Measurements from ENCODE around the gene SPRED1. TPM values are rescaled to one million over a fixed set of nuclear protein-coding genes. Genes with fewer than 3 reads are reported as not detected.

Gene SPRED1
- 10 to 100 TPM; 28.0 to 56.5 (median 31.4) TPM for polyA plus RNA-seq (ENCODE audit: insufficient read length in 10 of 10)
- long read RNA-seq, donor 1, full-length matches to known transcripts, result 9 of 14 reads
- long read RNA-seq, donor 1, partial matches to known transcripts, result 5 of 14 reads
- long read RNA-seq, donor 1, other reads (novel, unspliced or antisense), result 0 of 14 reads
- long read RNA-seq, donor 2, full-length matches to known transcripts, result 8 of 8 reads
- long read RNA-seq, donor 2, partial matches to known transcripts, result 0 of 8 reads
- long read RNA-seq, donor 2, other reads (novel, unspliced or antisense), result 0 of 8 reads
- long read RNA-seq, donor 3, result 0 reads
- long read RNA-seq, donor 4, full-length matches to known transcripts, result 6 of 6 reads
- long read RNA-seq, donor 4, partial matches to known transcripts, result 0 of 6 reads
- long read RNA-seq, donor 4, other reads (novel, unspliced or antisense), result 0 of 6 reads
- long read RNA-seq, donor 5, full-length matches to known transcripts, result 10 of 18 reads
- long read RNA-seq, donor 5, partial matches to known transcripts, result 8 of 18 reads
- long read RNA-seq, donor 5, other reads (novel, unspliced or antisense), result 0 of 18 reads
- long read RNA-seq, donor 6, full-length matches to known transcripts, result 7 of 7 reads
- long read RNA-seq, donor 6, partial matches to known transcripts, result 0 of 7 reads
- long read RNA-seq, donor 6, other reads (novel, unspliced or antisense), result 0 of 7 reads
- long read RNA-seq, donor 7, full-length matches to known transcripts, result 9 of 9 reads
- long read RNA-seq, donor 7, partial matches to known transcripts, result 0 of 9 reads
- long read RNA-seq, donor 7, other reads (novel, unspliced or antisense), result 0 of 9 reads
- long read RNA-seq, donor 8, full-length matches to known transcripts, result 5 of 5 reads
- long read RNA-seq, donor 8, partial matches to known transcripts, result 0 of 5 reads
- long read RNA-seq, donor 8, other reads (novel, unspliced or antisense), result 0 of 5 reads
- long read RNA-seq, donor 9, full-length matches to known transcripts, result 2 of 2 reads
- long read RNA-seq, donor 9, partial matches to known transcripts, result 0 of 2 reads
- long read RNA-seq, donor 9, other reads (novel, unspliced or antisense), result 0 of 2 reads

DNA sequence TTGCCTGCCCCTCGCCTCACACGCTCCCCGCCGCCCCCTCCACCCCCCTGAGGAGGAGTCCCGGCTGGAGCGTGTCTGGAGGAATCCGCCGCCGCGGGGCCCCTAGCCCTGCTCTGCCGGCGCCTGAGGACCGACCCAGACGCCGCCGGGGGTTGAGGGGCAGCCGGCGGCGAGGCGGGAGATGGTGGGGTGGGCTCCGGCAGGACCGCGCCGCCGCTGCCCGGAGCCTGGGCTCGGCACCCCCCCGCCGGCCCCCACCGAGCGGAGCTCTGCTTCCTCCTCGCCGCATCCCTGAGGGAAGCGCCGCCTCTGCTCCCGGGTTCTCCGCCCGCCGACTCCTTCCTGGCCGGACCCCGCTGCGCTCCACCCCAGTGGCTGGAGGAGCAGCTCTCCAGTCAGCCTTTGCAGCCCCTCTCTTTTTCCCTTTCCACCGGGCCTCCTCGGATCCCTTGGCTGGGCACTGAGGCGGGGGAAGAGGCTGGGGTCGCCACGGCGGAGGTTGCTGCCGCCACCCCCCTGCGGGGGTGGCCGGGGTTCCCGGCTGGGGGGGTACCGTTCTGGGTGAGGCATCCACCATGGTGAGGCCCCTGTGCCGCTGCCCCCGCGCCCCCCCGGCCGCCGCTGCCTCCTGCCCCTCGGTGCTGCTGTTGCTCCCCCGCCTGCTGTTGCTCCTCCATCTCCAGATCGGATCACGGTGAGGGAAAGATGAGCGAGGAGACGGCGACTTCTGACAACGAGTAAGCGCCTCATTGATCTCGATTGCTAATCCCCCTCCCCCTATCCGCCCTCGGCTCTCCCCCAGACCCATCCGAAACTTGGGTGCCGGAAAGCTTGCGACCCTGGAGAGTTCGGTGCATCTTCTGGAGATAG is at the start of gene SPRED1:
Gene SPRED1 (plus strand): TSS at position 356 of the 870 bp plus-strand sequence. CDS start 350 bp downstream, at position 706.
- DNase-seq, result peak in 2 of 3 donors; percentile 78 to 95

DNA sequence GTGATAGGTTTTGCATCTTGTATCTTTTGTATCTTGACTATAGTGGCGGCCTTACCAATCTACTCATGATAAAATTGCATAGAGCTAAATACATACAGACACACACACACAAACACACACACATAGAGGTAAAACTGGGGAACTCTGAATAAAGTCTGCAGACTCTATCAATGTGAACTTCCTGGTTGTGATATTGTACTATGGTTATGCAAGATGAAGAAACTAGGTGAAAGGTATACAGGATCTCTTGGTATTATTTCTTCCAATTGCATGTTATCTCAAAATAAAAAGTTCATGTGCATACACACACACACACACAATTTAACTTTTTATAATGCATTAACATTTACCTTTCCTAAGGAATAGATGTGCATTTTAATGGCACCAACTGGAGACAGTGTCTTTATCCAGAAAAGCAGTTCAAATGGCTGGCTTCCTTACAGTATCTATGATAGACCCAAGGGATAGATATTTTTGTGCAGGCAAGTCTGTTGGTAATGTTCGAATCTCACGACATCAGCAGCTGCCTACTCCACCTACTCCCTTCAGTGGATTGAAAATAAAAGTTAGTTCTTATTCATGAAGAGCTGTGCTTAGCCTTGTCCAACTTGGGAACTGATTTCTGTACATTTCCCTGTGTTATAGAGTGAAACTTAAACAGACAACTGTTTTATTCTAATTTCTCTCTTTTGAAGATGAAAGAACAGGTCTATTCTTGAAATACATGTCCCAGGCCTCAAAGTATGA is 46.9 kb upstream of the SPRED1 start:
- DNase-seq, result peak in 1 of 3 donors; percentile 61

DNA sequence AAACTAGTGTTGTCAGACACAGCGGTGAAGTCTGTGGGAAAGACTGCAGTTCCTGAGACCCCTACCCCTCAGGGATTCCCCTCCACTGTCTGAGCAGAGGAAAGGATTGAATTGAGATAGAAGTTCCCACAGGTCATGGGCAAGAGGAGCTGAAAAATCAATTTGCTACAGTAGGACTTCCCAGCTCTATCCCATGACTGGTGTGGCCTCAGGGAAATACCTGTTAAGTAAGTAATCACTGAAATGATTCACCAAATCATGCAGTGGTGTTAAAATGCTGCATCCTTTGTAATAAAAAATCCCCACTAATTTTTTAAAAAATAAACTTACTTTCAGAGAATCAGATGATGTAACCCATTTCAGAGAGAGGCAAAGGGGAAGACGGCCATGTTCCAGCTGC is 45.0 kb upstream of the SPRED1 start:
- DNase-seq, result no peak

DNA sequence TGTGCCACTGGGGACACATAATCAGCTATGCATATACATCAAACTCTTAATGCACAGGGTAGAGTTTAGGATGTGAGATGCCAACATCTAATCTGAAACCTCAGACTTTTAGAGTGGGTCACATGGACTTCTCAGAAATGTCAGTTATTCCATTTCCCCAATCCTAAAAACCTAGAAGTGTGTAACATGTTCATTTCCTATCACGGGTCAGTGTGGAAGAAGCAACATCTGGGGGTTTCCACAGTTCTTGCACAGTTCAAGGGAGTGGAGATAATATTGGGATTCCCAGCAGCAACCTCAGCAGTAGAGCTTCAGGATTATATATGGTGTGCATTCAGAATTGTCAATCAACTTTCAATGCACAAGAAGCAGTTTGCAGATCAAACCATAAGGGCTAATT is 44.4 kb upstream of the SPRED1 start:
- no peak for DNase-seq

DNA sequence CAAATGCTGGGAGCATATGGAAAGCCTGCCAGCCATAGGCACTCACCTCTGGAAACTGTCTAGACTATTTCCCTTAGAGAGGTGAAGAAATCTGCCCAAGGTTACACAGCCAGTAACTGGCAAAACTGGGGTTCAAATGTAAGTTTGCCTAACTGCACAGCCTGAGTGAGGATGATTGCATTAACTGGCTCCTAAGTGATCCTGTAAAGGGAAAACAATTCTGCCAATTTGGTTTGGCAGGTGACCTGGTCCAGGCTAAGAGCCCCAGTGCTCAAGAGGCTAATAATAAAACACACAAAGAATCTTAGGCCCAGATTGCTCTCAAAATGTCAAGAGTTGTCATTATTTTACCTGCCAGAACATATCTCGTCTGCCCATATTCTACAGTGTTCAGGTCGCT is 43.9 kb upstream of the SPRED1 start:
- DNase-seq, result no peak

DNA sequence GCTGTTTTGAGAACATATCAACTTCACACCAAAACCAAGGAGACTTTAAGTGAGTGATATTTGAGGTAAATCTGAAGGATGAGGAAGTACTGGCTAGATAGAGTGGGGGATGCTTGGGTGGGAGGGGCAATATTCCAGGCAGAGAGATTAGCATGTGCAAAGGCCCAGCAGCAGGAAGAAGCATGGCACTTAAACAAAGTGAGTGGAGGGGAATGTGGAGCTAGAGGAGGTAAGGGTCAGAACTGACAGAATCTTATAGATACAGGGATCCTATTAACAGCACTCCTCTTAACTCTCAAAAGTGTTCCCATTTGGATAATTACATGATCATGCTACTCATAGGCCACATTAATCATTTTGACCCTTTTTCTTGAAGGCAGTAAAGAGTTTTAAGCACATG is 41.4 kb upstream of the SPRED1 start:
- DNase-seq, result no peak

DNA sequence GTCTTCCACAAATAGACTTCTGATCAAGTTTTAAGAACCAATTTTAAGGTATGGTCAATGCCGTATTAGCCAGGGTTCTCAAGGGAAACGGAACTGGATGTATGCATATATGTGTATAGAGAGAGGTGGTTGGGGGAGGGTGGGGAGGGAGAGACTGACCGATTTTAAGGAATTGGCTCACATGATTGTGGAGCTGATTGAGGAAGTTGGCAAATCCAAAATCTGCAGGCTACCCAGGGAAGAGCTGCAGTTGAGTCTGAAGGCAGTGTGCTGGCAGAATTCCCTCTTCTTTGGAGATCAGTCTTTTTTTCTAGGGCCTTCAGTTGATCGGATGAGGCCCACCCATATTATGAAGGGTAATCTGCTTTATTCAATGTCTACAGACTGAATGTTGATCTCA is 40.8 kb upstream of the SPRED1 start:
- no peak for DNase-seq

DNA sequence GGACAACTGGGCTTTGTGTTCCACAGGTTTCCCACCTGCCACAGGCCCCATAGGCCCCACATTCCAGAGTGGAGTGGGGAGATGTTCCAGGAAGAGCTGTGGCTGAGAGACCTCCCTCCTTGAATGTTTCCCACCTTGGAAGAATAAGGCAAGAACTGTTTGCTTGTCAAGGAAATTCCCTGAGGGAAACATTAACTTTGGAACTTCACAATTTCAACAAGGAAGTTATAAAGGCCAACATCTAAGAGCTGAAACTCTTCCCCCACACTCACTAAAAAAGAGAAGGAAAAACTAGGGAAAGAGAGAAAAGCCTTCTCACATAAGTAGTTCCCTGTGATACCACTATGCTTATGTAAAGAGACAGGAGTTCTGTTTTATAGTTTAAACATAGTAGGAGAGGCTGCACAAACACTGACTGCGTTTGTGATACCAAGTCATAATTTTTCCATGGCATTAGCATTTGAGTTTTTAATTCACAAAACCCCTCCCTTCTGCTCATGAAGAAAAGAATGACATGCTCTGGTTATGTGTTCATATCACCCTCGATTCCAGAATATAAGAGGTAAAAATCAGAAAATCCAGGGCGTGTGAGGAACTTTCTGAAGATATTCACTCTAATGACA is 39.8 kb upstream of the SPRED1 start:
- DNase-seq, result no peak

DNA sequence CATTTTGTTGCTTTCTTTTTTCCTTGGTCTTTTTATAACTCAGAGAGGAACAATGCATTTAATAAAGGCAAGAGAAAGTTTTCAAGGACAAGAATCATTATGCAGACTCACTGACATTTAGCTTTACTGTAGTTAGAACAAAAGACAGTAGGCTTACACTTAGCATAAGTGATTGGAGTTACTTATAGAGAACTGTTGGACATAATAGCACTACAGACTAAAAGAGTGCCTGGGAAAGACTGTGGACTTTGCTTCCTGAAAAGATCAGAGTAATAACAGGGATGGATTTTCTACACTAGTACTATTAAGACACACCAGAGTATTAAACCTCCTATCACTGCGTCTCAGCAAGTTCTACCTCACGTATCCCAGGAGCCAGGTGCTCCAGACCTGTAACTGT is 39.3 kb upstream of the SPRED1 start:
- no peak for DNase-seq

DNA sequence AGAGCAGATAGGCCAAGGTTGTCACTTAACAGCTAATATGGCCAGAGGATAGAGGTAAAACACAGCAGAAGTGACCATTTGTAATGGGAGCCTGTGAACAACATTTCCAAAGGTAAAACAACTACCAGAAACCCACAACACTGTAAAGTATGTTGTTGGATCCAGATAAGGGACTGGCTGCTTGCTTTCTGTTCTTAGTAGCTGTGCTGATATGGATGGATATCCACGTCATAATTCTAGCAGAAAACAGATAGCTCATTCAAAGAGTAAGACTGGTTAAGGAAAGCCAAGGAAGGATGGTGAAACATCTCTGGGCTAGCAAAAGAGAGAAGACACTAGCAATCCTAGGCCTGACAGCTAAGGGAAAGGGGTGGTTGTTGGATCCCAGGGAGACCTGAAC is 36.9 kb upstream of the SPRED1 start:
- no peak for DNase-seq

DNA sequence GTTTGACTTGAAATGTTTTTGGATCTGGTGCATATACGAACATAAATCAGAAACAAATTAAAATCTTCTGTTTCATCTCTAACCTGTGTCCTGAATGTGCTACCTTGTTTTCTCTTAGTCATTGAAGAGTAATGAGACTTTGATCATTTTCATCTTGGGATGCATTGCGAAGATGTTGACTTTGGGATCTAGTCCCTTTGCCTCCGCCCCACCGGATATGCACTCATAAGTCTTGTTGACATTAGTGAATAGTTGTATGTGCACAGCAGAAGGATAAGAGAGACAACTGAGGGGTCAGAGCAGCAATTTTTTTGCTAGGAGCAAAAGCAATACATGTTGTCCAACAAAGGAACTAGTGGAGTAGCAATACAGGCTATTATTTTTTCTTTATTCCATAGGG is 35.9 kb upstream of the SPRED1 start:
- no peak for DNase-seq

DNA sequence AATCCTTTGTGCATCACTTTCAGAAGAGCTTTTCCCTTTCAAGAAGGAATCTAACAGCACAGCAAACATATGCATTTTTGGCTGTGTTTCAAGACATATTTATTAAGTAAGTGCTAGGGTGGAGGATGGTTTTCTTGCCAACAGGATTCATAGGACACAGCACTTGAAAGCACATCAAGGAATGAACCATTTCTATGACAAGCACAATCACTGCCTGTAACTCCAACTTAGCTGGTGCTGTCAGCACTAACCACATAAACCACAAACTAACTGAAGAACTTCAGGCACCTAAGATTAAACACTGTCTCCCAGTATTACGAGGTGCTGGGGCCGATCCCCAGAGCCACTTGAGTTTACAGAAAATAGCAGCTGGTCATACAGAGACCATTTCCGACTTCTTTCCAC is 35.4 kb upstream of the SPRED1 start:
- DNase-seq, result peak in 2 of 3 donors; percentile 78 to 79

DNA sequence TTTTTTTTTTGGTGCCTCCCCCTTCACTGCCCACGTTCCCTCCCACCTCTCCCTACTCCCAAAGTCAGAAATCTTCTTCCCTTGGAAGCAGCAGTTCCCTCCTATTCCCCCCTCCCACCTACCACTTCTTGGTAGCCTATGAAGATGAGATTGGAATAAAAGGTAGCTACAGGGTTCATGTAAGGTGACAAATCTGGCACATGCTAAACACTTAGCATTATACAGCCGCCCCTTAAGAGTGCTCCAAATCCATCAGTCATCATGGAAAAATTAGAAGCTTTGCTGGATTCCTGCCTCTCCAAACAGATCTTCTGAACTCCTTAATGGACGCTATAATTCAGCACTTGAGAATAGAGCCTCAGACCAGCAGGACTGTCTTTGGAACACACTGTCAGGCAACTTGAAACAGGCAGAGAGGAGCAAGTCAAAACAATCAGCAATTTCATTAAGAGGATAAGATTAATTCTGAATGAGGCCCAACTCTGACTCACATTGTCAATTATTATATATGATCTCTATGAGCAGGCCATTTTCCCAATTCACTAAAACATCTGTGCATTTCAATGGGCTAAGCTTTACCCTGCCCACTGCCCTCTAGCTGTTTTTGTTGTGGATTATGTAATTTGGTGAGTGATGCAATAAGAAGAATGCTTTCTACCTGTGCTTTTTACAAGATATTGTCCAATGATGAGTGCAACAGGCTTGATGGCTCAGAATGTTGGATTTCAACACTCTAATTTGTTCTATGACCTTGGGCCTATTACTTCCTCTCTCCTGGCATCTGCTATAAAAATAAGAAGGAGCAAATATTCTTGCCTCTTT is 34.6 kb upstream of the SPRED1 start:
- peak in 2 of 3 donors; percentile 35 to 74 for DNase-seq

DNA sequence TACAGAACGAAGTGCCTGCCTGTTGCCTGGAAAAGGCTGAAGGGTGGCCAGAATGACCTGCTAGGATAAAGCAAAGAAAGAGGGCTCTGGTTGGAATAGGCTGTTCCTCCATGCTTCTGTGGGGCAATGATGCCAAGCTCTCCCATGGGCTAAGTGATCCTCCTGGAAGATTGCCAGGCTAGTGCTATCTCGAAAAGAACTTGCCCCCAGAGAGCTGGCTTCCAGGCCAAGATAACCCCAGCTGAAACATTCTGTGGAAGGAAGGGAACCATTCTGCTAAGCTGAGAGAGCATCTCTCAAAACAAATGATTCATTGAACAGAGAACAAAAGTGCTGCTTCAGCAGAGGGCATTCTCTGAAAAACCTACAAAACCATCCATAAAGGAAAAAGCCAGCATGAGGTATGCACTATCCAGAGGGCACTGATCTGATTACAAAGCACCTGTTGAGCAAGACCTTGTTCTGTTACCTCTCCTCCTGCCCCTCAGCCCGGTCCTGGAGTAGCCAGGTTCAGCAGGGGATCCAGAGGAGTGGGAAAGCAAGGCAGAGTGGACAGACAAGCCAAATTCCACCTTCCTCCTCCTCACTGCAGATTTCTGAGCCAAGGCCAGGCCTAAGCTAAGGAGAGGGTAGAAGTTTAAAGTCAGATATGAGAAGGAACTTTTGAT is 31.9 kb upstream of the SPRED1 start:
- DNase-seq, result no peak

DNA sequence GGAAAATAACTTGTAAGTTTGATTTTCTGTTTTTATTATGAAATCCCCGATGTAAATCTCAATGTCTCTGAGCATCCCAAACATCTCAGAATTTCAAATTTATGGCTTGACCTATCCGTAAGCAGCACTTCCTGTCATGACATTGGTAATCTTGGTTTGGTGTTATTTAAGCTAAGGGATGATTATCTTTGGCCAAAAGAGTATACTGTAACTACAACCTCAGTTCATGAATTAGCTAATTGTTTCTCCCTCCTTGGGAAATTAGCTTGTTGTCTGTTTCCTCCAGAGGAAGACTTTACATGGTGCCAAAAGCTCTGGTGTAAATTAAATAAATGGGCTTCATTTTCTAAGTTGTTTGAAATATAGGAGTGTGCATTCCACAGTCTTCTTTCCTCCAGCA is 28.1 kb upstream of the SPRED1 start:
- no peak for DNase-seq

DNA sequence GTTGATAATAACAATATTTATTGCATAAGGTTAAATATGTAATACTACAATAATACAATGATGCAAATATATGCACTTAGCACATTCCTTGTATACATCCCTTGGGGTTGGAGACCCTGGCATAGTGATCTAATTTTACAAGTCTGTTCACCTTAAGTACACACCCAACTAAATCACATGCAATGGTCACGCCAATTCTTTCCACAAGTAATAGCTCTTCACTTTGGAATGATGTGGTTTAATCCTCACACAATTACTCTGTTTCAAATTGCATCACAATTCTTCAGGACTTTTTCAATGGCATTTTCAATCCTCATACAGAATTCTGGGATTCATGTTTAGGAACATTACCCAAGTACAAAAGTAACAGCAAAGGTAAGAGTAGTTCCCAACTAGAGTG is 27.3 kb upstream of the SPRED1 start:
- no peak for DNase-seq

DNA sequence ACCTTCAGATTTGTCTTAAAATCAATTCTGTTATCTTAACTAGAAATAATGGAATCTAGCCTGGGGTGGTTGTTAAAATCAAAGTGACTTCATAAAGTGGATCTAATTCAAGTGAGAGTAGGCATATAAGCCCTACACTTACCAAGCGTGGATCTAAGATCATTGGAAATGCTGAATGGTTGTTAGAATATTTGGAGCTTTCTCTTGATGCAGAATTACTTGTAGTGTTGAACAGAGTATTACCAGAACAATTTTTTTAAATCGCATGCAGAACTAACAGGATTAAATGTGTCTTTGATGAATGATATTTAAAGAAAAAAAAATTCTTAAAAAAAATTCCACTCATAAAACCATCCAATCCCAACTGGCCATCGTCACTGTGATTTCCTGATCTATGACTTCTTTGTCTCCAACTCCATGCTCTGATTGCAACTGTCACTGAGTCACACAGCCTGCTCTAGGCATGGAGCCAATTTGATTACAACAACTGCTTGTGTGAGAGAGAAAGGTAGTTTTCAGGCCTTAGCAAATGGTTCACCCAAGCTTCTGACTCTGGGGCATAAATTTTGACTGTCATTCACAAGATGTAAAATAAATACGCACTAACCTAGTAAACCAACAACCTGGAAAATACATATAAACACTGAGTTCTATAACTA is 25.9 kb upstream of the SPRED1 start:
- peak in 1 of 3 donors; percentile 72 for DNase-seq

DNA sequence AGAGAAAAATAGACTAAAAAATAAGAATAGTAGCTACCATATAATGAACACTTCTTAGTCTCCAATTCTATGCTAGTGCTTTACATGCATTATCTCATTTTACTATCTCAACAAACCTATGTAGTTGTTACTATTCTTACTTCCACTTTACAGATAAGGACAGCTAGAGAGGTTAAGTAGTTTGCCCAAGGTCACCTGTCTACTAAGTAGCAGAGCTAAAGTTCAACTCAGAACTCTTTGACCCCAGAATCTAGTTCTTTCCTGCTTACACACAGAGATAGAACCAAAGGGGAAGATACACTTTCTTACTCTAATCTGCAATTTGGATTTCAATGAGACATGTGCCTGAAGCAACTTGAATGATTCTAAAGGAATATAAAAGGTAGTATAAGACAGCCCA is 24.7 kb upstream of the SPRED1 start:
- DNase-seq, result no peak

Measured in muscle of back (tissue), 13 donors.